HuH-7.5 (cell line): ENCODE measurements around the gene CBARP.
A peak's percentile ranks its signal among the peaks of the same experiment; 100 is the strongest.

Experiments
- DNase-seq: peaks from one replicate; pipeline ENCODE4 v3.0.0; 2011; ENCODE audit warnings: low spot score

CBARP gene

GRCh38 chr19:1237754-1238368 is at the start of gene CBARP:
TSS of gene CBARP (minus strand) at chr19:1238005. CDS start at chr19:1236100, 1,905 bp downstream.
- peak; percentile 91 for DNase-seq

GRCh38 chr19:1286487-1287353 is 48.9 kb upstream of the CBARP start:
- no peak for DNase-seq

- peak; percentile 84 for DNase-seq
These were observed 48.0 kb upstream of the CBARP start, which contains the start of gene EFNA2 for GRCh38 chr19:1285737-1286360. TSS of gene EFNA2 (plus strand) at chr19:1285873. CDS start at chr19:1286169, 296 bp downstream.

GRCh38 chr19:1284979-1285736 is 47.4 kb upstream of the CBARP start:
- peak; percentile 81 for DNase-seq

GRCh38 chr19:1284293-1284978 is 46.6 kb upstream of the CBARP start:
- no peak for DNase-seq

GRCh38 chr19:1283917-1284292 is 46.1 kb upstream of the CBARP start:
- no peak for DNase-seq

GRCh38 chr19:1283207-1283916 is 45.6 kb upstream of the CBARP start:
- DNase-seq, result no peak

- no peak for DNase-seq
These were observed 44.9 kb upstream of the CBARP start for GRCh38 chr19:1282588-1283206.

GRCh38 chr19:1281569-1282287 is 43.9 kb upstream of the CBARP start:
- DNase-seq, result no peak

GRCh38 chr19:1280636-1281568 is 43.1 kb upstream of the CBARP start:
- DNase-seq, result no peak

GRCh38 chr19:1279782-1280341 is 42.1 kb upstream of the CBARP start:
- peak; percentile 97 for DNase-seq

- no peak for DNase-seq
These were observed 41.2 kb upstream of the CBARP start for GRCh38 chr19:1278713-1279660.

- DNase-seq, result no peak
These were observed 40.3 kb upstream of the CBARP start for GRCh38 chr19:1278074-1278473.

GRCh38 chr19:1277061-1277460 is 39.3 kb upstream of the CBARP start:
- DNase-seq, result no peak

- no peak for DNase-seq
These were observed 38.8 kb upstream of the CBARP start for GRCh38 chr19:1276628-1277022.

GRCh38 chr19:1275976-1276627 is 38.3 kb upstream of the CBARP start:
- DNase-seq, result no peak
